GM23338 (cell line): ENCODE data around the gene MAGI3.

Experiments
- CREB1 ChIP-seq: fragments of 250-450 bp; sonication (Bioruptor Pico); IDR thresholded peaks from 2 replicates; pipeline ENCODE4 v1.5.0; 2020; ENCODE audit warnings: low read depth, mild to moderate bottlenecking, moderate library complexity
- EZH2 ChIP-seq: fragments of 200-600 bp; sonication (generic); IDR thresholded peaks from one replicate; pipeline ENCODE4 v1.8.0; 2017; ENCODE audit warnings: antibody characterized with exemption, mild to moderate bottlenecking, low read depth; ENCODE audit not compliant: unreplicated experiment
- EZH2phosphoT487 ChIP-seq: fragments of 200-600 bp; sonication (generic); IDR thresholded peaks from one replicate; pipeline ENCODE4 v1.8.1; 2018; ENCODE audit warnings: antibody characterized with exemption; ENCODE audit not compliant: unreplicated experiment
- POLR2AphosphoS5 ChIP-seq: IDR thresholded peaks from 2 replicates; pipeline ENCODE4 v1.6.1; 2016; ENCODE audit warnings: antibody characterized with exemption, low read depth
- ZNF114 ChIP-seq: fragments of 250-450 bp; sonication (Bioruptor Pico); IDR thresholded peaks from 2 replicates; pipeline ENCODE4 v1.5.0; 2020; ENCODE audit warnings: mild to moderate bottlenecking, moderate library complexity
- TF ChIP-seq, protein P1 (sequence below), 2 experiments: fragments of 200-600 bp in 1 of 2; sonication (generic) in 1 of 2; conservative IDR thresholded peaks; 2 replicates each; pipeline versions ENCODE4 v1.5.1 to v1.6.1; 2016 to 2017; ENCODE audit warnings: antibody characterized with exemption in 2 of 2, low read depth in 2 of 2, mild to moderate bottlenecking in 2 of 2, moderate library complexity in 1 of 2
- TF ChIP-seq, protein P2 (sequence below): IDR thresholded peaks from one replicate; pipeline ENCODE4 v1.6.1; 2018; ENCODE audit warnings: antibody characterized with exemption; ENCODE audit not compliant: unreplicated experiment

DNA sequence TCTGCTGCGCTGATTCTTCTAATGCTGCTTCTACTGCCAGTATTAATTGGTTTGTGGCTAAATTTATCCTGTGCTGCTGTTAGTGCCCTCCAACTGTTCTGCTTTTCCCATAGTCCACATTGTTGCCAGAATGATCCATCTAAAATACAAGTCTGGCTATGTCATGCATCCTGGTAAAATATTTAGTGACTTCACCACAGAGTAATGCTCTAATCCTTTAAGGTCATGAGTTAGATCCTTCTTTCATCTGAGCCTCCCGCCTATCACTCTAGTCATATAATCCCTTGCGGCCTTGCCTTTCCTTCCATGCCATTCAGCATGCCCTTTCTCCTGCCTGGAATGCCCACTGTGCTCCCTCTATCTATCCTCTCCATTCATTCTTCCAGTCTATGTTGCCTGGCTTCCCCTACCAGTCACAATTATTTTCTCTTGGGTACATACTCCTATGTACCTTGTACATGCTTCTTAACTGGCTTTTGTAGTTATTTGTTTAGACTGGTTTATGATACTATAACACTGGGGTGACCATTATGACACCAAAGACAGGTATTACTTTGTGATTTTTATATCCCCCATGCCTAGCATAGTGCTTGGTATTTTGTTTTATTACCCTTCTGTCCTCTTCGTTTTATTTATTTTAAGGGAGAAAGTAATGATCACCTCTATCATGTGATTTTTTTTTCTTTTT is 144.0 kb downstream of the MAGI3 start:
- TF ChIP-seq POLR2AphosphoS5 (no peak), EZH2 (no peak), CREB1 (CRISPR knock-in tag) (no peak), EZH2phosphoT487 (no peak), ZNF114 (CRISPR knock-in tag) (no peak)
- TF ChIP-seq, protein P1, sequence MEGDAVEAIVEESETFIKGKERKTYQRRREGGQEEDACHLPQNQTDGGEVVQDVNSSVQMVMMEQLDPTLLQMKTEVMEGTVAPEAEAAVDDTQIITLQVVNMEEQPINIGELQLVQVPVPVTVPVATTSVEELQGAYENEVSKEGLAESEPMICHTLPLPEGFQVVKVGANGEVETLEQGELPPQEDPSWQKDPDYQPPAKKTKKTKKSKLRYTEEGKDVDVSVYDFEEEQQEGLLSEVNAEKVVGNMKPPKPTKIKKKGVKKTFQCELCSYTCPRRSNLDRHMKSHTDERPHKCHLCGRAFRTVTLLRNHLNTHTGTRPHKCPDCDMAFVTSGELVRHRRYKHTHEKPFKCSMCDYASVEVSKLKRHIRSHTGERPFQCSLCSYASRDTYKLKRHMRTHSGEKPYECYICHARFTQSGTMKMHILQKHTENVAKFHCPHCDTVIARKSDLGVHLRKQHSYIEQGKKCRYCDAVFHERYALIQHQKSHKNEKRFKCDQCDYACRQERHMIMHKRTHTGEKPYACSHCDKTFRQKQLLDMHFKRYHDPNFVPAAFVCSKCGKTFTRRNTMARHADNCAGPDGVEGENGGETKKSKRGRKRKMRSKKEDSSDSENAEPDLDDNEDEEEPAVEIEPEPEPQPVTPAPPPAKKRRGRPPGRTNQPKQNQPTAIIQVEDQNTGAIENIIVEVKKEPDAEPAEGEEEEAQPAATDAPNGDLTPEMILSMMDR (conservative IDR thresholded peaks at IDR 0.05; ENCODE audit: low read depth in 2 of 2) = no peak
- TF ChIP-seq, protein P2, sequence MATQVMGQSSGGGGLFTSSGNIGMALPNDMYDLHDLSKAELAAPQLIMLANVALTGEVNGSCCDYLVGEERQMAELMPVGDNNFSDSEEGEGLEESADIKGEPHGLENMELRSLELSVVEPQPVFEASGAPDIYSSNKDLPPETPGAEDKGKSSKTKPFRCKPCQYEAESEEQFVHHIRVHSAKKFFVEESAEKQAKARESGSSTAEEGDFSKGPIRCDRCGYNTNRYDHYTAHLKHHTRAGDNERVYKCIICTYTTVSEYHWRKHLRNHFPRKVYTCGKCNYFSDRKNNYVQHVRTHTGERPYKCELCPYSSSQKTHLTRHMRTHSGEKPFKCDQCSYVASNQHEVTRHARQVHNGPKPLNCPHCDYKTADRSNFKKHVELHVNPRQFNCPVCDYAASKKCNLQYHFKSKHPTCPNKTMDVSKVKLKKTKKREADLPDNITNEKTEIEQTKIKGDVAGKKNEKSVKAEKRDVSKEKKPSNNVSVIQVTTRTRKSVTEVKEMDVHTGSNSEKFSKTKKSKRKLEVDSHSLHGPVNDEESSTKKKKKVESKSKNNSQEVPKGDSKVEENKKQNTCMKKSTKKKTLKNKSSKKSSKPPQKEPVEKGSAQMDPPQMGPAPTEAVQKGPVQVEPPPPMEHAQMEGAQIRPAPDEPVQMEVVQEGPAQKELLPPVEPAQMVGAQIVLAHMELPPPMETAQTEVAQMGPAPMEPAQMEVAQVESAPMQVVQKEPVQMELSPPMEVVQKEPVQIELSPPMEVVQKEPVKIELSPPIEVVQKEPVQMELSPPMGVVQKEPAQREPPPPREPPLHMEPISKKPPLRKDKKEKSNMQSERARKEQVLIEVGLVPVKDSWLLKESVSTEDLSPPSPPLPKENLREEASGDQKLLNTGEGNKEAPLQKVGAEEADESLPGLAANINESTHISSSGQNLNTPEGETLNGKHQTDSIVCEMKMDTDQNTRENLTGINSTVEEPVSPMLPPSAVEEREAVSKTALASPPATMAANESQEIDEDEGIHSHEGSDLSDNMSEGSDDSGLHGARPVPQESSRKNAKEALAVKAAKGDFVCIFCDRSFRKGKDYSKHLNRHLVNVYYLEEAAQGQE = no peak
